ENCODE results near the gene NCSTN.

The NCSTN gene

DNA sequence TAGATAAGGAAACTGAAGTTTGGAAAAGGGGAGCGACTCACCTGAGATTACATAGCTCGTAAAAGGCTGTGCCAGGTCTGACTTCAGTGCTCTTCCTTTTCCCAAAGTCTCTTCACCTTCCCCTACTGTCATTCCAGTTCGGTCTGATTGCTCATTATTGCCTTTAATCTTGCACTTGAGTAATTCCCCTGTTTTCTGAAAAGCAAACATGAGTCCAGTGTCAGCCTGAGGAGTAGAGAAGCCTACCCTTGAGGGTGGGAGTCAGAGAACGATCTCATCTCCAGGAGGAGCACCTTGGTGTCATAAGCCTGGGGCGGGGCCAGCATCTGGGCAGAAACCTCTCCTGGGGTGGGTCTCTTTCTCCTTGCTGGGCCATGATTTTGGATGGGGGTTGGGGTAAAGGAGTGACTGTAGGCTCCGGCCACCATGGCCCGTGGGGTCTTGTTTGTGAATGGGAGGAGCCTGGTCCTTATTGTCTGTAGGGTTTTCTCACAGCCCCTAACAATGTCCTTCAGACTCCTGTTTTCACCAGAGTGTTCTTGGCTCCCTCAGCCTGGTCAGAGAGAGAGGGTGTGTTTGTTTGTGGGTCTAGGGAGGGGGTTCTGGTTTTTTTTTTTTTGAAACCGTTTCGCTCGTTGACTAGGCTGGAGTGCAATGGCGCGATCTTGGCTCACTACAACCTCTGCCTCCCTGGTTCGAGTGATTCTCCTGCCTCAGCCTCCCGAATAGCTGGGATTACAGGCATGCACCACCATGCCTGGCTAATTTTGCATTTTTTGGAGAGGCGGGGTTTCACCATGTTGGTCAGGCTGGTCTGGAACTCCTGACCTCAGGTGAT is 63.2 kb downstream of the NCSTN start:
- DNase-seq (ENCODE audit: low spot score): no peak

DNA sequence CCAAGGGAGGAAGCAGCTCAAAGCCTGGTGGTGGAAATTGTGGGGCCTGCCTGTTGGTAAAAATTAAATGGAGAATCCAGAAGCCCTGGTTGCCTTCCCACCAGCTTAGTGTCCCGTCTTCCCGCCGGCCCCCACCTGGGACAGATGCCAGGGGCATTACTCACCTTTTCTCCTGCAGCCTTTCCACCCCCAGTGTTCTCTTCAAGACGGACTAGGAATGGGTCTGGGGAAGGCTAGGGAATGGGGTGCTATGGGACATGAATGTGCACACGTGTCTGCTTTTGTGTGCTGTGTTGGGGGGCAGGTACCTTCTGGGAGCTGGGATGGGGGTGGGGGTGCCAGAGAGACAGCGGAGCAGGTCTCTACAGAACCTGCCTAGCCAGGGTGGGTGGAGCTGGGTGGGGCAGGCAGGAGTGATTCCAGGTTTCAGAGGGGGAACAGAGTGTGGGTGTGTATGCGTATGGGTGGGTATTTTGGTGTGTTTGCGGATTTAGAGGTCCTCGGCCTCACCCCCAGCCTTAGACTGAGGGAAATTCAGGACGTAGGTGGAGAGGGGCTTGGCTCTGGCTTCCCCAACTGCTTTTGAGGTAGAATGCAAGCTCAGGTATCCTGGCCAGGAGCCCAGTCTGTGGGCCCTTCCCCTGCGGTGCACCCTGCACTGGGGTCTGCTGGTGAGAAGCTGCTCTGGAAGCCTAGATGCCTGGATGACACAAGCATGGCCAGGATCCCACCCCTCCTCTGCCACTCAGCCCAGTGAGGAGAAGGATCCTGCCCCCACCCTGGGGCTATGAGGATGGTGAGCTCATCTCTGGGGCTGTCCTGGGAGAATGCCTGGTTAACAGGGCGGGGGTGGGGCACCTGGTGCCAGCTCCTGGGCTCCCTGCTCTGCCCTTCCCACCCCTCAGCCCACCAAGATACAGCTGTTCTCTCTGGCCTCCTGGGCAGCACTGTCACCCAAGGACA is 64.9 kb downstream of the NCSTN start:
- peak; percentile 49 for DNase-seq (ENCODE audit: low spot score)
